WTC11 (cell line): ENCODE measurements around the gene PIGN. TPM values are rescaled to one million over a fixed set of nuclear protein-coding genes. Genes with fewer than 3 reads are reported as not detected.

ENCODE experiments used
- ATAC-seq: fragments of 200-7000 bp; cut with Tn5 transposase; 2 replicates; pipeline ENCODE4 v1.10.0; 2021; ENCODE audit warnings: mild to moderate bottlenecking, moderate library complexity
- CTCF ChIA-PET: fragments of 300-600 bp; sonication (Branson Sonifier 250); formaldehyde crosslinking; loops from one replicate; lab custom pipeline; 2021; ENCODE audit warnings: antibody characterized with exemption; lab: Charles Lee
- POLR2A ChIA-PET: fragments of 350-600 bp; sonication (Branson Sonifier 250); formaldehyde crosslinking; loops from one replicate; lab custom pipeline; 2021; ENCODE audit warnings: antibody characterized with exemption; lab: Charles Lee
- DNase-seq: peaks from one replicate; pipeline ENCODE4 v3.0.0; 2021; ENCODE audit warnings: low spot score
- H3K27ac Mint-ChIP-seq: 2 replicates; pipeline ENCODE4 v1.8.0; 2021; ENCODE audit warnings: mixed read lengths
- H3K27me3 Mint-ChIP-seq: 2 replicates; pipeline ENCODE4 v1.8.0; 2021; ENCODE audit warnings: low read depth, mild to moderate bottlenecking, moderate library complexity, mixed read lengths
- H3K36me3 Mint-ChIP-seq: 2 replicates; pipeline ENCODE4 v1.8.0; 2021; ENCODE audit warnings: mixed read lengths
- H3K4me1 Mint-ChIP-seq: 2 replicates; pipeline ENCODE4 v1.8.0; 2022; ENCODE audit warnings: mixed read lengths
- H3K4me3 Mint-ChIP-seq: 2 replicates; pipeline ENCODE4 v1.8.0; 2021; ENCODE audit warnings: mild to moderate bottlenecking, moderate library complexity, mixed read lengths
- H3K9me3 Mint-ChIP-seq: 2 replicates; pipeline ENCODE4 v1.8.0; 2021; ENCODE audit warnings: mixed read lengths
- ATF3 ChIP-seq: sonication (generic); formaldehyde crosslinking; conservative IDR thresholded peaks from 2 replicates; pipeline ENCODE4 v1.8.1; 2022; ENCODE audit warnings: mild to moderate bottlenecking, missing genetic modification reagents
- ATF6 ChIP-seq: sonication (generic); formaldehyde crosslinking; IDR thresholded peaks from 2 replicates; pipeline ENCODE4 v1.8.1; 2023; ENCODE audit warnings: mild to moderate bottlenecking, missing genetic modification reagents
- ELF4 ChIP-seq: sonication (generic); formaldehyde crosslinking; IDR thresholded peaks from 2 replicates; pipeline ENCODE4 v1.8.1; 2022; ENCODE audit warnings: low read depth, mild to moderate bottlenecking, moderate library complexity, missing genetic modification reagents
- FOXP1 ChIP-seq: sonication (generic); formaldehyde crosslinking; IDR thresholded peaks from 2 replicates; pipeline ENCODE4 v1.8.0; 2022; ENCODE audit warnings: missing genetic modification reagents, mild to moderate bottlenecking, moderate library complexity, borderline replicate concordance
- IRF1 ChIP-seq: sonication (generic); formaldehyde crosslinking; IDR thresholded peaks from 2 replicates; pipeline ENCODE4 v1.8.0; 2023; ENCODE audit warnings: missing genetic modification reagents
- MXD4 ChIP-seq: fragments of 250-450 bp; sonication (Bioruptor Pico); IDR thresholded peaks from 2 replicates; pipeline ENCODE4 v1.8.0; 2021; ENCODE audit warnings: mild to moderate bottlenecking, moderate library complexity, borderline replicate concordance
- NFATC4 ChIP-seq: fragments of 250-450 bp; sonication (Bioruptor Pico); IDR thresholded peaks from 2 replicates; pipeline ENCODE4 v1.9.0; 2021; ENCODE audit warnings: mild to moderate bottlenecking
- OVOL2 ChIP-seq: fragments of 250-450 bp; sonication (Bioruptor Pico); IDR thresholded peaks from 2 replicates; pipeline ENCODE4 v1.9.0; 2021; ENCODE audit warnings: mild to moderate bottlenecking, borderline replicate concordance
- RELA ChIP-seq: sonication (generic); formaldehyde crosslinking; IDR thresholded peaks from 2 replicates; pipeline ENCODE4 v1.8.1; 2022; ENCODE audit warnings: missing genetic modification reagents, mild to moderate bottlenecking, borderline replicate concordance
- SP1 ChIP-seq: sonication (generic); formaldehyde crosslinking; conservative IDR thresholded peaks from 2 replicates; pipeline ENCODE4 v1.8.1; 2022; ENCODE audit warnings: missing genetic modification reagents
- STAT6 ChIP-seq: sonication (generic); formaldehyde crosslinking; conservative IDR thresholded peaks from 2 replicates; pipeline ENCODE4 v1.8.1; 2023; ENCODE audit warnings: mild to moderate bottlenecking, low read depth, missing genetic modification reagents, moderate library complexity
- USF2 ChIP-seq: sonication (generic); formaldehyde crosslinking; IDR thresholded peaks from 2 replicates; pipeline ENCODE4 v1.8.1; 2023; ENCODE audit warnings: mild to moderate bottlenecking, missing genetic modification reagents, moderate library complexity
- ZNF423 ChIP-seq: fragments of 250-450 bp; sonication (Bioruptor Pico); IDR thresholded peaks from 2 replicates; pipeline ENCODE4 v2.1.2; 2022; ENCODE audit warnings: mild to moderate bottlenecking, moderate library complexity
- ZNF425 ChIP-seq: fragments of 250-450 bp; sonication (Bioruptor Pico); conservative IDR thresholded peaks from 2 replicates; pipeline ENCODE4 v1.9.0; 2021; ENCODE audit warnings: mild to moderate bottlenecking
- ZNF671 ChIP-seq: fragments of 250-450 bp; sonication (Bioruptor Pico); IDR thresholded peaks from 2 replicates; pipeline ENCODE4 v1.8.0; 2021; ENCODE audit warnings: mild to moderate bottlenecking
- total RNA-seq: library from RNA; stranded (reverse); gene quantifications from 3 replicates; pipeline ENCODE4 v1.2.3, GENCODE V29; 2021
- TF ChIP-seq, protein P1 (sequence below): fragments of 250-450 bp; sonication (Bioruptor Pico); IDR thresholded peaks from 2 replicates; pipeline ENCODE4 v1.8.0; 2021; ENCODE audit warnings: mild to moderate bottlenecking
- TF ChIP-seq, protein P2 (sequence below): sonication (generic); formaldehyde crosslinking; IDR thresholded peaks from 2 replicates; pipeline ENCODE4 v1.8.1; 2022; ENCODE audit warnings: low read depth, mild to moderate bottlenecking, moderate library complexity, missing genetic modification reagents, borderline replicate concordance
- TF ChIP-seq, protein P3 (sequence below): fragments of 250-450 bp; sonication (Bioruptor Pico); IDR thresholded peaks from 2 replicates; pipeline ENCODE4 v2.1.2; 2022; ENCODE audit warnings: mild to moderate bottlenecking, moderate library complexity
- TF ChIP-seq, protein P4 (sequence below): sonication (generic); formaldehyde crosslinking; IDR thresholded peaks from 2 replicates; pipeline ENCODE4 v1.8.0; 2023; ENCODE audit warnings: mild to moderate bottlenecking, missing genetic modification reagents

The PIGN gene
- total RNA-seq, 1 experiment from 2014 or later: 23.4 TPM

DNA sequence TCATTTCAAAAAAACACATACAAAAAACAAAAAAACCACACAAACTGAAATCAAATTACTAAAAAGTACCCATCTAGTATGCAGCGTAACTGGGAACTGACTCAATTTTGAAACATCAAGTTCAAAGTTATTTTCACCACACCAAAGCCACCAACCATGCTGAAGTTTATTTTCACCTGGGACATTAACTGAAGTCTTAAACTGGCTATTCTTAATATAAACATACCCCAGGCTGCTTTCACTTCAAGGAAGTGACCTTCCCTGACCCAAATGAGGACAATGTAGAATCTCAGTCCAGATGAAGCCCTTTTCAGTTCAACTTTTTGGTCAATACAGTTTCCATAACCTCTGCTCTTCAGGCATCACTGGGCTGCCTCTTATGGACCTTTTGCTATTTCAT, 84.6 kb downstream of the PIGN start:
- POLR2A ChIA-PET: no interaction called here
- DNase-seq (no peak), ATAC-seq (no peak)
- no peak overlapping the region for H3K4me3 Mint-ChIP-seq
- H3K27ac Mint-ChIP-seq: no peak overlapping the region
- H3K4me1 Mint-ChIP-seq: peaks cover 8% of the 10 kb centered on the region
- peaks cover 5% of the 10 kb centered on the region for H3K9me3 Mint-ChIP-seq
- TF ChIP-seq NFATC4 (CRISPR knock-in tag) (no peak), ZNF425 (no peak), MXD4 (CRISPR knock-in tag) (no peak), SP1 (CRISPR knock-in tag) (no peak), ZNF423 (CRISPR knock-in tag) (no peak), USF2 (CRISPR knock-in tag) (no peak), ATF3 (no peak), ATF6 (CRISPR knock-in tag) (no peak), FOXP1 (no peak), ZNF671 (CRISPR knock-in tag) (no peak), OVOL2 (no peak)
- TF ChIP-seq, protein P1, sequence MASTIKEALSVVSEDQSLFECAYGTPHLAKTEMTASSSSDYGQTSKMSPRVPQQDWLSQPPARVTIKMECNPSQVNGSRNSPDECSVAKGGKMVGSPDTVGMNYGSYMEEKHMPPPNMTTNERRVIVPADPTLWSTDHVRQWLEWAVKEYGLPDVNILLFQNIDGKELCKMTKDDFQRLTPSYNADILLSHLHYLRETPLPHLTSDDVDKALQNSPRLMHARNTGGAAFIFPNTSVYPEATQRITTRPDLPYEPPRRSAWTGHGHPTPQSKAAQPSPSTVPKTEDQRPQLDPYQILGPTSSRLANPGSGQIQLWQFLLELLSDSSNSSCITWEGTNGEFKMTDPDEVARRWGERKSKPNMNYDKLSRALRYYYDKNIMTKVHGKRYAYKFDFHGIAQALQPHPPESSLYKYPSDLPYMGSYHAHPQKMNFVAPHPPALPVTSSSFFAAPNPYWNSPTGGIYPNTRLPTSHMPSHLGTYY (CRISPR knock-in tag): no peak
- TF ChIP-seq, protein P2, sequence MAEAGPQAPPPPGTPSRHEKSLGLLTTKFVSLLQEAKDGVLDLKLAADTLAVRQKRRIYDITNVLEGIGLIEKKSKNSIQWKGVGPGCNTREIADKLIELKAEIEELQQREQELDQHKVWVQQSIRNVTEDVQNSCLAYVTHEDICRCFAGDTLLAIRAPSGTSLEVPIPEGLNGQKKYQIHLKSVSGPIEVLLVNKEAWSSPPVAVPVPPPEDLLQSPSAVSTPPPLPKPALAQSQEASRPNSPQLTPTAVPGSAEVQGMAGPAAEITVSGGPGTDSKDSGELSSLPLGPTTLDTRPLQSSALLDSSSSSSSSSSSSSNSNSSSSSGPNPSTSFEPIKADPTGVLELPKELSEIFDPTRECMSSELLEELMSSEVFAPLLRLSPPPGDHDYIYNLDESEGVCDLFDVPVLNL: no peak
- H3K27me3 Mint-ChIP-seq: no peaks in the 10 kb centered on the region
- CTCF ChIA-PET: no interaction called here
- peaks cover 28% of the 10 kb centered on the region for H3K36me3 Mint-ChIP-seq

DNA sequence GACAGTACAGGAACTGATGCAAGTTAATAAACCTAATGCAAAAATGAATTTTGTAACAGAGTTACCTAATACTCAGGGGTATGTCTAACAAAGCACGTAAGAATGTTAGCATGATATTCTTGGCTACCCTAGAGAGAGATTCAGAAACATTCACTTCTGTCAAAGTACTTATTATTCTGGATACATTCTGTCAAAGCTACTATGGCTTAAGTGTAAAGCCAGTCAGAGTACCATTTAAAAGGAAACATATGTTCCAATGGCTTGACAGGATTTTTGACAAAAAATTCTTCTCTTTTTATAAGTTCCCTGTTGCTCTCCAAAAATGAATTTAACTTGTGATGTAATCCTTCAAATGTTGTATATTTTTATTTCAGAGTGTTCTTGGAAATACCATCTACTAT, 85.5 kb downstream of the PIGN start:
- no peak overlapping the region for H3K4me3 Mint-ChIP-seq
- H3K9me3 Mint-ChIP-seq: peaks cover 5% of the 10 kb centered on the region
- CTCF ChIA-PET: no interaction called here
- H3K36me3 Mint-ChIP-seq: peaks cover 28% of the 10 kb centered on the region
- POLR2A ChIA-PET: no interaction called here
- no peaks in the 10 kb centered on the region for H3K27me3 Mint-ChIP-seq
- ATAC-seq (no peak), DNase-seq (no peak)
- H3K27ac Mint-ChIP-seq: no peak overlapping the region
- peaks cover 8% of the 10 kb centered on the region for H3K4me1 Mint-ChIP-seq
- TF ChIP-seq STAT6 (CRISPR knock-in tag) (no peak), RELA (CRISPR knock-in tag) (no peak), IRF1 (CRISPR knock-in tag) (no peak), ELF4 (CRISPR knock-in tag) (no peak)
- TF ChIP-seq, protein P3, sequence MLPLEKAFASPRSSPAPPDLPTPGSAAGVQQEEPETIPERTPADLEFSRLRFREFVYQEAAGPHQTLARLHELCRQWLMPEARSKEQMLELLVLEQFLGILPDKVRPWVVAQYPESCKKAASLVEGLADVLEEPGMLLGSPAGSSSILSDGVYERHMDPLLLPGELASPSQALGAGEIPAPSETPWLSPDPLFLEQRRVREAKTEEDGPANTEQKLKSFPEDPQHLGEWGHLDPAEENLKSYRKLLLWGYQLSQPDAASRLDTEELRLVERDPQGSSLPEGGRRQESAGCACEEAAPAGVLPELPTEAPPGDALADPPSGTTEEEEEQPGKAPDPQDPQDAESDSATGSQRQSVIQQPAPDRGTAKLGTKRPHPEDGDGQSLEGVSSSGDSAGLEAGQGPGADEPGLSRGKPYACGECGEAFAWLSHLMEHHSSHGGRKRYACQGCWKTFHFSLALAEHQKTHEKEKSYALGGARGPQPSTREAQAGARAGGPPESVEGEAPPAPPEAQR: no peak
- TF ChIP-seq, protein P4, sequence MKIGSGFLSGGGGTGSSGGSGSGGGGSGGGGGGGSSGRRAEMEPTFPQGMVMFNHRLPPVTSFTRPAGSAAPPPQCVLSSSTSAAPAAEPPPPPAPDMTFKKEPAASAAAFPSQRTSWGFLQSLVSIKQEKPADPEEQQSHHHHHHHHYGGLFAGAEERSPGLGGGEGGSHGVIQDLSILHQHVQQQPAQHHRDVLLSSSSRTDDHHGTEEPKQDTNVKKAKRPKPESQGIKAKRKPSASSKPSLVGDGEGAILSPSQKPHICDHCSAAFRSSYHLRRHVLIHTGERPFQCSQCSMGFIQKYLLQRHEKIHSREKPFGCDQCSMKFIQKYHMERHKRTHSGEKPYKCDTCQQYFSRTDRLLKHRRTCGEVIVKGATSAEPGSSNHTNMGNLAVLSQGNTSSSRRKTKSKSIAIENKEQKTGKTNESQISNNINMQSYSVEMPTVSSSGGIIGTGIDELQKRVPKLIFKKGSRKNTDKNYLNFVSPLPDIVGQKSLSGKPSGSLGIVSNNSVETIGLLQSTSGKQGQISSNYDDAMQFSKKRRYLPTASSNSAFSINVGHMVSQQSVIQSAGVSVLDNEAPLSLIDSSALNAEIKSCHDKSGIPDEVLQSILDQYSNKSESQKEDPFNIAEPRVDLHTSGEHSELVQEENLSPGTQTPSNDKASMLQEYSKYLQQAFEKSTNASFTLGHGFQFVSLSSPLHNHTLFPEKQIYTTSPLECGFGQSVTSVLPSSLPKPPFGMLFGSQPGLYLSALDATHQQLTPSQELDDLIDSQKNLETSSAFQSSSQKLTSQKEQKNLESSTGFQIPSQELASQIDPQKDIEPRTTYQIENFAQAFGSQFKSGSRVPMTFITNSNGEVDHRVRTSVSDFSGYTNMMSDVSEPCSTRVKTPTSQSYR: no peak
